Uterus (tissue), 2 donors: Measurements from ENCODE around the gene MRGPRX3.

ENCODE experiments used
- CTCF ChIP-seq, 4 experiments: fragments of 200-600 bp in 2 of 4; fragments of 450-650 bp in 2 of 4; sonication (generic) in 2 of 4; IDR thresholded peaks; one replicate each; pipeline ENCODE4 v1.5.1; 2016 to 2019; ENCODE audit warnings: antibody characterized with exemption in 4 of 4, mild to moderate bottlenecking in 2 of 4, moderate library complexity in 1 of 4
- POLR2A ChIP-seq, 2 donors: fragments of 450-650 bp; IDR thresholded peaks; one replicate each; pipeline ENCODE4 v1.6.1; 2016; ENCODE audit warnings: antibody characterized with exemption in 2 of 2, mild to moderate bottlenecking in 1 of 2, moderate library complexity in 1 of 2

GRCh38 chr11:18145025-18145424 is 12.7 kb downstream of the MRGPRX3 start:
- TF ChIP-seq POLR2A (IDR thresholded peaks at IDR 0.05) (no peak), CTCF (IDR thresholded peaks at IDR 0.05) (no peak)
